B cell (primary cell): ENCODE data around the gene FAM151A.

Experiments used
- CTCF ChIP-seq: fragments of 200-600 bp; IDR thresholded peaks from one replicate; pipeline ENCODE4 v1.8.0; 2022; ENCODE audit warnings: antibody characterized with exemption, mild to moderate bottlenecking
- EZH2 ChIP-seq: IDR thresholded peaks from 2 replicates; pipeline ENCODE4 v1.6.1; 2012; ENCODE audit warnings: borderline replicate concordance, low read depth, mild to moderate bottlenecking, moderate library complexity, low read length; ENCODE audit not compliant: insufficient read depth, poor library complexity, severe bottlenecking

GRCh38 chr1:54663725-54664124, 40.4 kb upstream of the FAM151A start:
- TF ChIP-seq EZH2 (no peak), CTCF (no peak)
